ENCODE measurements around the gene IREB2.

DNA sequence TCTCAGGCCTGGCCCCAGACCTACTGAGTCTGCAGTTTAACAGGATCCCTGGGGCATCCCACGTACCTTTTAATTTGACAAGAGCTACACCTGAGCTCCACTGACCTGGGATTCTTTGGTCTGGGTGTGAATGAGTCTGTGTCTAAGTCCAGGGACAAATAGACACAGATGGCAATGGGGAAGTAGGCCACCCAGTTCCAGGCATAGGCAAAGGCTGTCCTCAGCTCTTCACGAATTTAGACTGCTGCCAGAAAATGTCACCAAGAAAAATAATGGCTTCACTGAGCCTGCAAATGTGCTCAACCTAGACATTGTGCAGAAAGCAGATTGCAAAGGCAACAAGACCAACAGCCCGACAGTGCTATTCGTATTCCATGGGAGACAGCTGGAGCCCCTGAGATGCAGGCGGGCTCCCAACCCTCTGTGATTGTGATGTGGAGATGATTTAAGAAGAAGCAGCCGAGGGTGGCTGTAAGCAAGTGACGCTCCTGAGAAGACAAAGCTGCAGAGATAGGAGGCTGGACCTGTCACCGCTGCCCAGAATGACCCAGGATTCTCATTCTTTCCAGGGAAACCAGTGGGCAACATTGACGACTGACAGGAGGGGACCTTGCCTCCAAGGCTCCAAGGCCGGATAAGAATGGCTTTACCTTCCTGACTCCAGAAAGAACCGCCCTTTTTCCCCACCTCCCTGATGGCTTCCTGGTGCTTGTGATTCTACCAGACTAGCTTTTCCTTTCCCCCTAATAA lies 39.8 kb upstream of the IREB2 start:
- TF ChIP-seq ZNF565 (CRISPR knock-in tag; conservative IDR thresholded peaks at IDR 0.05; ENCODE audit: low read depth) (no peak), ESRRG (CRISPR knock-in tag; IDR thresholded peaks at IDR 0.05) (no peak), ZFP3 (CRISPR knock-in tag; IDR thresholded peaks at IDR 0.05) (no peak)
- TF ChIP-seq, protein P1, sequence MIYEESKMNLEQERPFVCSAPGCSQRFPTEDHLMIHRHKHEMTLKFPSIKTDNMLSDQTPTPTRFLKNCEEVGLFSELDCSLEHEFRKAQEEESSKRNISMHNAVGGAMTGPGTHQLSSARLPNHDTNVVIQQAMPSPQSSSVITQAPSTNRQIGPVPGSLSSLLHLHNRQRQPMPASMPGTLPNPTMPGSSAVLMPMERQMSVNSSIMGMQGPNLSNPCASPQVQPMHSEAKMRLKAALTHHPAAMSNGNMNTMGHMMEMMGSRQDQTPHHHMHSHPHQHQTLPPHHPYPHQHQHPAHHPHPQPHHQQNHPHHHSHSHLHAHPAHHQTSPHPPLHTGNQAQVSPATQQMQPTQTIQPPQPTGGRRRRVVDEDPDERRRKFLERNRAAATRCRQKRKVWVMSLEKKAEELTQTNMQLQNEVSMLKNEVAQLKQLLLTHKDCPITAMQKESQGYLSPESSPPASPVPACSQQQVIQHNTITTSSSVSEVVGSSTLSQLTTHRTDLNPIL (CRISPR knock-in tag; IDR thresholded peaks at IDR 0.05; ENCODE audit: low read depth), result no peak
